A673 (cell line): ENCODE data around the gene HMGCS1.

ENCODE experiments used
- EZH2 ChIP-seq: fragments of 200-600 bp; sonication (generic); IDR thresholded peaks from 2 replicates; pipeline ENCODE4 v1.6.1; 2017; ENCODE audit warnings: borderline replicate concordance, low read depth, mild to moderate bottlenecking, mixed read lengths, antibody characterized with exemption, low read length; ENCODE audit not compliant: poor library complexity, severe bottlenecking
- TF ChIP-seq, protein P1 (sequence below): fragments of 300-800, 200-600 bp; sonication (generic); conservative IDR thresholded peaks from 2 replicates; pipeline ENCODE4 v1.5.1; 2017; ENCODE audit warnings: low read depth, mild to moderate bottlenecking, antibody characterized with exemption, low read length, moderate library complexity, mixed read lengths

DNA sequence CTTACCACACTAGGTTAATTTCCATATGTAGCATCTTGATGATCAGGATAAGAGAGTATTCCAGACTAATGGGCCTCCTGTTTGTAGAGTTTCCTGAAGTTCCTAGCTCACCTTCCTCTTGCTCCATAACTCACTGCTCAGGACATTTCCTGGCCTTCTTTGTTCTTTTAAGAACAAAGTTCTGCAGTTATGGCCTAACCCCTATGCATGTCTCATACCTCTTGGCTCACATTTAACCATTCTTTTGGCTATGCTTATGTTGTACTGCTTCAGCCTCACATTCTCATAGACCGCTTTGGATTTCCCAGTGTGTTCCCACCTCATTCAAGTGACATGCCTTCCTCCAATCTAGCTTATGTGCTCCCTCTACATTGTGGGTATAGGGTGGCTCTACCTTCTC, 40.5 kb upstream of the HMGCS1 start:
- TF ChIP-seq, protein P1, sequence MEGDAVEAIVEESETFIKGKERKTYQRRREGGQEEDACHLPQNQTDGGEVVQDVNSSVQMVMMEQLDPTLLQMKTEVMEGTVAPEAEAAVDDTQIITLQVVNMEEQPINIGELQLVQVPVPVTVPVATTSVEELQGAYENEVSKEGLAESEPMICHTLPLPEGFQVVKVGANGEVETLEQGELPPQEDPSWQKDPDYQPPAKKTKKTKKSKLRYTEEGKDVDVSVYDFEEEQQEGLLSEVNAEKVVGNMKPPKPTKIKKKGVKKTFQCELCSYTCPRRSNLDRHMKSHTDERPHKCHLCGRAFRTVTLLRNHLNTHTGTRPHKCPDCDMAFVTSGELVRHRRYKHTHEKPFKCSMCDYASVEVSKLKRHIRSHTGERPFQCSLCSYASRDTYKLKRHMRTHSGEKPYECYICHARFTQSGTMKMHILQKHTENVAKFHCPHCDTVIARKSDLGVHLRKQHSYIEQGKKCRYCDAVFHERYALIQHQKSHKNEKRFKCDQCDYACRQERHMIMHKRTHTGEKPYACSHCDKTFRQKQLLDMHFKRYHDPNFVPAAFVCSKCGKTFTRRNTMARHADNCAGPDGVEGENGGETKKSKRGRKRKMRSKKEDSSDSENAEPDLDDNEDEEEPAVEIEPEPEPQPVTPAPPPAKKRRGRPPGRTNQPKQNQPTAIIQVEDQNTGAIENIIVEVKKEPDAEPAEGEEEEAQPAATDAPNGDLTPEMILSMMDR: no peak
- TF ChIP-seq EZH2: no peak
